Common myeloid progenitor, CD34-positive (primary cell): ENCODE results near the gene ALS2CL.
A peak's percentile ranks its signal among the peaks of the same experiment; 100 is the strongest.
"Not testable (repeated sequence)": the region's sequence is repeated elsewhere in the genome, so short reads cannot be mapped to it uniquely, and the experiment has no call there.

Source experiments
- CTCF ChIA-PET: fragments of 350-600 bp; sonication (Branson Sonifier 250); formaldehyde crosslinking; loops from one replicate; lab custom pipeline; 2021; ENCODE audit warnings: antibody characterized with exemption; lab: Charles Lee
- POLR2A ChIA-PET: fragments of 350-600 bp; sonication (Branson Sonifier 250); formaldehyde crosslinking; loops from one replicate; lab custom pipeline; 2021; ENCODE audit warnings: antibody characterized with exemption; lab: Charles Lee
- DNase-seq, 3 donors: peaks; one replicate each; pipeline versions ENCODE4 v3.0.0 to v3.0.0-alpha.2; 2013
- H3K27ac ChIP-seq, 2 experiments: 1 replicate in 1 of 2; 2 replicates in 1 of 2; pipeline ENCODE4 v1.7.0; 2013; ENCODE audit warnings: inconsistent platforms in 2 of 2, low read length in 2 of 2, mild to moderate bottlenecking in 2 of 2, low read depth in 1 of 2, moderate library complexity in 1 of 2; ENCODE audit not compliant: severe bottlenecking in 2 of 2, insufficient read depth in 1 of 2, poor library complexity in 1 of 2
- H3K27me3 ChIP-seq, 5 experiments: replicated peaks in 2 of 5; 1 replicate in 3 of 5; 2 replicates in 2 of 5; pipeline versions ENCODE4 v1.6.1 to v1.7.0; 2013; ENCODE audit warnings: low read length in 4 of 5, mild to moderate bottlenecking in 2 of 5, moderate library complexity in 2 of 5, inconsistent platforms in 1 of 5; ENCODE audit not compliant: insufficient read depth in 5 of 5, control insufficient read depth in 4 of 5
- H3K36me3 ChIP-seq, 4 experiments: 1 replicate in 2 of 4; 2 replicates in 2 of 4; pipeline versions ENCODE4 v1.6.1 to v1.7.0; 2013; ENCODE audit warnings: low read length in 3 of 4, control low read depth in 1 of 4, mild to moderate bottlenecking in 1 of 4; ENCODE audit not compliant: control insufficient read depth in 4 of 4, insufficient read depth in 4 of 4
- H3K4me1 ChIP-seq, 4 experiments: 1 replicate in 3 of 4; 2 replicates in 1 of 4; pipeline versions ENCODE4 v1.6.1 to v1.7.1; 2013; ENCODE audit warnings: low read length in 3 of 4, mild to moderate bottlenecking in 3 of 4, control low read depth in 1 of 4, inconsistent platforms in 1 of 4, moderate library complexity in 1 of 4; ENCODE audit not compliant: control insufficient read depth in 4 of 4, insufficient read depth in 4 of 4; ENCODE audit errors: control extremely low read depth in 1 of 4
- H3K4me3 ChIP-seq, 7 experiments: 1 replicate in 4 of 7; 2 replicates in 3 of 7; pipeline versions ENCODE4 v1.5.1 to v1.7.0; 2013; ENCODE audit warnings: mild to moderate bottlenecking in 7 of 7, low read length in 6 of 7, moderate library complexity in 6 of 7, inconsistent platforms in 2 of 7, low read depth in 2 of 7, control low read depth in 1 of 7; ENCODE audit not compliant: insufficient read depth in 4 of 7, control insufficient read depth in 1 of 7; ENCODE audit errors: extremely low read depth in 1 of 7
- H3K9me3 ChIP-seq, 5 experiments: 1 replicate in 4 of 5; 2 replicates in 1 of 5; pipeline versions ENCODE4 v1.6.1 to v1.7.1; 2013; ENCODE audit warnings: low read length in 4 of 5, mild to moderate bottlenecking in 2 of 5, inconsistent platforms in 1 of 5, low read depth in 1 of 5, moderate library complexity in 1 of 5; ENCODE audit not compliant: control insufficient read depth in 4 of 5, insufficient read depth in 2 of 5; ENCODE audit errors: control extremely low read depth in 1 of 5
- WGBS: methylation state at CpG from one replicate; pipeline ENCODE4 v1.1.5; 2013; ENCODE audit not compliant: insufficient coverage; 5-methylcytosine and 5-hydroxymethylcytosine counted together

The ALS2CL gene

GRCh38 chr3:46706771-46707582 lies 13.5 kb upstream of the ALS2CL start:
- Histone ChIP-seq H3K36me3 (no peaks in the 10 kb centered on the region), H3K9me3 (no peaks in the 10 kb centered on the region), H3K4me1 (no peaks in the 10 kb centered on the region), H3K27ac (no peak overlapping the region), H3K27me3 (peaks cover 0 to 10% (median 2%) of the 10 kb centered on the region in 5 experiments), H3K4me3 (no peak overlapping the region)
- CTCF ChIA-PET, result interaction anchor here (1.6 to 7.8 kb wide), 2 partner anchors 56 to 187 kb away, joined by 5 to 54 read pairs; no protein-coding TSS in a partner anchor
- WGBS, result 91% methylated on average over 12 of the region's 13 CpGs
- POLR2A ChIA-PET, result no interaction called here
- no peak for DNase-seq

- Histone ChIP-seq H3K4me3 (no peak overlapping the region), H3K4me1 (peaks cover 0 to 7% (median 4%) of the 10 kb centered on the region in 4 experiments), H3K36me3 (no peaks in the 10 kb centered on the region), H3K27ac (no peak overlapping the region), H3K9me3 (no peaks in the 10 kb centered on the region), H3K27me3 (peaks cover 0 to 18% (median 5%) of the 10 kb centered on the region in 5 experiments)
- ChIA-PET CTCF (interaction anchor here (0.6 to 7.8 kb wide), 13 partner anchors 9 to 303 kb away, joined by 3 to 54 read pairs (median 3); no protein-coding TSS in a partner anchor), POLR2A (no interaction called here)
- 97% methylated on average over 17 of the region's 19 CpGs for WGBS
- no peak for DNase-seq
Observed at GRCh38 chr3:46705751-46706552, 12.5 kb upstream of the ALS2CL start.

GRCh38 chr3:46705022-46705530 lies 11.6 kb upstream of the ALS2CL start:
- H3K27ac ChIP-seq, result no peak overlapping the region
- H3K36me3 ChIP-seq, result no peaks in the 10 kb centered on the region
- ChIA-PET POLR2A (no interaction called here), CTCF (interaction anchor here (0.6 to 7.8 kb wide), 13 partner anchors 8 to 304 kb away, joined by 3 to 54 read pairs (median 3); no protein-coding TSS in a partner anchor)
- WGBS, result 5% methylated on average over 3 of the region's 4 CpGs
- no peaks in the 10 kb centered on the region for H3K9me3 ChIP-seq
- H3K27me3 ChIP-seq, result peaks cover 0 to 18% (median 5%) of the 10 kb centered on the region in 5 experiments
- H3K4me3 ChIP-seq, result no peak overlapping the region
- H3K4me1 ChIP-seq, result peaks cover 0 to 7% (median 5%) of the 10 kb centered on the region in 4 experiments
- peak; percentile 58 to 77 (median 73) for DNase-seq

- POLR2A ChIA-PET, H3K27ac ChIP-seq, H3K36me3 ChIP-seq, H3K4me1 ChIP-seq, DNase-seq, H3K4me3 ChIP-seq, H3K9me3 ChIP-seq: not testable (repeated sequence)
- peaks cover 0 to 18% (median 5%) of the 10 kb centered on the region in 5 experiments for H3K27me3 ChIP-seq
- 61% methylated on average over 7 of the region's 7 CpGs for WGBS
- CTCF ChIA-PET, result interaction anchor here (3.1 kb wide), 1 partner anchor 191 kb away, joined by 10 read pairs; no protein-coding TSS in a partner anchor
Observed at GRCh38 chr3:46704346-46704745, 10.9 kb upstream of the ALS2CL start.

- H3K27ac ChIP-seq, result no peak overlapping the region
- DNase-seq, result no peak
- H3K4me1 ChIP-seq, result peaks cover 0 to 7% (median 5%) of the 10 kb centered on the region in 4 experiments
- H3K36me3 ChIP-seq, result no peaks in the 10 kb centered on the region
- no peaks in the 10 kb centered on the region for H3K9me3 ChIP-seq
- ChIA-PET POLR2A (no interaction called here), CTCF (interaction anchor here (0.7 to 3.1 kb wide), 14 partner anchors 9 to 307 kb away, joined by 3 to 10 read pairs (median 3); no protein-coding TSS in a partner anchor)
- peaks cover 0 to 18% (median 5%) of the 10 kb centered on the region in 5 experiments for H3K27me3 ChIP-seq
- no peak overlapping the region for H3K4me3 ChIP-seq
- 100% methylated on average over 3 of the region's 4 CpGs for WGBS
Observed at GRCh38 chr3:46703013-46703520, 9.6 kb upstream of the ALS2CL start.

- ChIA-PET CTCF (interaction anchor here (0.7 to 3.1 kb wide), 17 partner anchors 8 to 308 kb away, joined by 3 to 10 read pairs (median 3); no protein-coding TSS in a partner anchor), POLR2A (no interaction called here)
- 96% methylated on average over 3 of the region's 4 CpGs for WGBS
- peaks cover 0 to 18% (median 5%) of the 10 kb centered on the region in 5 experiments for H3K27me3 ChIP-seq
- no peak overlapping the region for H3K27ac ChIP-seq
- no peaks in the 10 kb centered on the region for H3K36me3 ChIP-seq
- H3K4me3 ChIP-seq, result no peak overlapping the region
- no peaks in the 10 kb centered on the region for H3K9me3 ChIP-seq
- DNase-seq, result no peak
- peaks cover 0 to 7% (median 5%) of the 10 kb centered on the region in 4 experiments for H3K4me1 ChIP-seq
Observed at GRCh38 chr3:46702246-46703012, 8.9 kb upstream of the ALS2CL start.
